Astrocyte (in vitro differentiated cells and primary cell): ENCODE data around the gene GPX4. TPM values are rescaled to one million over a fixed set of nuclear protein-coding genes. Genes with fewer than 3 reads are reported as not detected.

Experiments
- DNase-seq: peaks from one replicate; pipeline ENCODE4 v3.0.0-alpha.2; 2010; ENCODE audit warnings: low read depth
- FAIRE-seq: peaks from 2 replicates; lab custom pipeline; 2011; peaks lifted over from hg19 to GRCh38; lab: Jason Lieb, UNC
- H2AFZ ChIP-seq: 2 replicates; pipeline ENCODE4 v1.6.0; 2012; ENCODE audit warnings: low read depth, low read length, inconsistent platforms
- H3K27ac ChIP-seq: 2 replicates; pipeline ENCODE4 v1.5.1; 2011; ENCODE audit warnings: low read depth, low read length, inconsistent platforms
- H3K27me3 ChIP-seq: 2 replicates; pipeline ENCODE4 v1.6.0; 2011; ENCODE audit warnings: low read length, inconsistent platforms; ENCODE audit not compliant: insufficient read depth
- H3K36me3 ChIP-seq: 2 replicates; pipeline ENCODE4 v1.5.1; 2011; ENCODE audit warnings: low read length, inconsistent platforms; ENCODE audit not compliant: insufficient read depth
- H3K4me1 ChIP-seq: 2 replicates; pipeline ENCODE4 v1.5.1; 2011; ENCODE audit warnings: low read length, inconsistent platforms; ENCODE audit not compliant: insufficient read depth
- H3K4me2 ChIP-seq: 2 replicates; pipeline ENCODE4 v1.6.0; 2012; ENCODE audit warnings: low read length, inconsistent platforms
- H3K4me3 ChIP-seq: 2 replicates; pipeline ENCODE4 v1.5.1; 2011; ENCODE audit warnings: low read depth, mild to moderate bottlenecking, low read length, inconsistent platforms; ENCODE audit not compliant: insufficient read depth
- H3K79me2 ChIP-seq: 2 replicates; pipeline ENCODE4 v1.6.0; 2012; ENCODE audit warnings: mild to moderate bottlenecking, low read length, inconsistent platforms; ENCODE audit not compliant: insufficient read depth
- H3K9ac ChIP-seq: 2 replicates; pipeline ENCODE4 v1.6.0; 2012; ENCODE audit warnings: mild to moderate bottlenecking, low read length, inconsistent platforms
- H3K9me3 ChIP-seq: 2 replicates; pipeline ENCODE4 v1.5.1; 2012; ENCODE audit warnings: low read depth, mild to moderate bottlenecking, low read length, inconsistent platforms; ENCODE audit not compliant: insufficient read depth
- H4K20me1 ChIP-seq: 2 replicates; pipeline ENCODE4 v1.6.0; 2012; ENCODE audit warnings: low read length, inconsistent platforms; ENCODE audit not compliant: insufficient read depth
- H3K27ac Mint-ChIP-seq: one replicate; pipeline ENCODE4 v1.8.0; 2021; ENCODE audit warnings: mild to moderate bottlenecking, mixed read lengths; ENCODE audit not compliant: unreplicated experiment
- H3K27me3 Mint-ChIP-seq: one replicate; pipeline ENCODE4 v1.8.0; 2021; ENCODE audit warnings: low read depth, mixed read lengths; ENCODE audit not compliant: unreplicated experiment
- H3K36me3 Mint-ChIP-seq: one replicate; pipeline ENCODE4 v1.8.0; 2021; ENCODE audit warnings: low read depth, mixed read lengths; ENCODE audit not compliant: unreplicated experiment
- H3K4me1 Mint-ChIP-seq: one replicate; pipeline ENCODE4 v1.8.0; 2021; ENCODE audit warnings: low read depth, mixed read lengths; ENCODE audit not compliant: unreplicated experiment
- H3K4me3 Mint-ChIP-seq: one replicate; pipeline ENCODE4 v1.8.0; 2021; ENCODE audit warnings: mild to moderate bottlenecking, moderate library complexity, mixed read lengths; ENCODE audit not compliant: unreplicated experiment
- H3K9me3 Mint-ChIP-seq: one replicate; pipeline ENCODE4 v1.8.0; 2021; ENCODE audit warnings: mild to moderate bottlenecking, mixed read lengths; ENCODE audit not compliant: unreplicated experiment
- EZH2 ChIP-seq: IDR thresholded peaks from 2 replicates; pipeline ENCODE4 v1.6.1; 2012; ENCODE audit warnings: mild to moderate bottlenecking, low read length, inconsistent platforms; ENCODE audit not compliant: insufficient read depth
- total RNA-seq: library from RNA; stranded (reverse); gene quantifications from 2 replicates; pipeline ENCODE4 v1.2.1, GENCODE V29; 2021
- TF ChIP-seq, protein P1 (sequence below): IDR thresholded peaks from 2 replicates; pipeline ENCODE4 v1.5.1; 2011; ENCODE audit warnings: low read depth, mild to moderate bottlenecking, inconsistent platforms, low read length, moderate library complexity; ENCODE audit not compliant: insufficient read depth

Gene GPX4
- total RNA-seq, 1 donor from 2014 or later = 325 TPM

DNA sequence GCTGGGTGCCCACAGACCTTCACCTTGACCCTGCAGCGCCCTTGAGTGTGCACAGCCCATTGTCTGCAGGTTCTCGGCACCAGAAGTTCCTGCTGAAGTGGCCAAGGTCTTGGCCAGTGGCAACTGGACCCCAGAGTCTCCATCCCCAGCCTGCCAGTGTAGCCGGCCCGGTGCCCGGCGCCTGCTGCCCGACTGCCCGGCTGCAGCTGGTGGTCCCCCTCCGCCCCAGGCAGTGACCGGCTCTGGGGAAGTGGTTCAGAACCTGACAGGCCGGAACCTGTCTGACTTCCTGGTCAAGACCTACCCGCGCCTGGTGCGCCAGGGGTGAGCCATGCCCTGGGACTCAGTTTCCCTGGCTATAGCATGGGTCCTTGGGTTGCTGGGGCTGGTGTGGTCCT, 48.8 kb upstream of the GPX4 start:
- FAIRE-seq (no peak), DNase-seq (no peak)
- Histone ChIP-seq H3K36me3 (no peaks in the 10 kb centered on the region), H3K9ac (no peak overlapping the region), H3K4me1 (no peaks in the 10 kb centered on the region), H3K4me3 (no peak overlapping the region), H3K79me2 (no peaks in the 10 kb centered on the region), H3K4me2 (no peak overlapping the region), H3K27ac (no peak overlapping the region), H4K20me1 (no peaks in the 10 kb centered on the region), H3K9me3 (peaks cover 28% of the 10 kb centered on the region), H3K27me3 (no peaks in the 10 kb centered on the region), H2AFZ (no peak overlapping the region)
- Mint-ChIP-seq H3K4me3 (no peak overlapping the region), H3K4me1 (no peaks in the 10 kb centered on the region), H3K9me3 (no peaks in the 10 kb centered on the region), H3K27ac (no peak overlapping the region), H3K36me3 (peaks cover 22% of the 10 kb centered on the region), H3K27me3 (no peaks in the 10 kb centered on the region)
- TF ChIP-seq EZH2 = no peak

GRCh38 chr19:1055886-1056620, 47.7 kb upstream of the GPX4 start:
- peaks cover 28% of the 10 kb centered on the region for H3K9me3 ChIP-seq
- no peak overlapping the region for H3K4me3 Mint-ChIP-seq
- no peak overlapping the region for H3K27ac Mint-ChIP-seq
- H3K36me3 ChIP-seq = no peaks in the 10 kb centered on the region
- H2AFZ ChIP-seq = no peak overlapping the region
- H3K9me3 Mint-ChIP-seq = no peaks in the 10 kb centered on the region
- DNase-seq (no peak), FAIRE-seq (no peak)
- H3K9ac ChIP-seq = no peak overlapping the region
- no peak overlapping the region for H3K4me2 ChIP-seq
- H3K79me2 ChIP-seq = no peaks in the 10 kb centered on the region
- H3K27me3 ChIP-seq = no peaks in the 10 kb centered on the region
- H3K4me1 ChIP-seq = no peaks in the 10 kb centered on the region
- no peaks in the 10 kb centered on the region for H4K20me1 ChIP-seq
- no peak for TF ChIP-seq EZH2
- TF ChIP-seq, protein P1, sequence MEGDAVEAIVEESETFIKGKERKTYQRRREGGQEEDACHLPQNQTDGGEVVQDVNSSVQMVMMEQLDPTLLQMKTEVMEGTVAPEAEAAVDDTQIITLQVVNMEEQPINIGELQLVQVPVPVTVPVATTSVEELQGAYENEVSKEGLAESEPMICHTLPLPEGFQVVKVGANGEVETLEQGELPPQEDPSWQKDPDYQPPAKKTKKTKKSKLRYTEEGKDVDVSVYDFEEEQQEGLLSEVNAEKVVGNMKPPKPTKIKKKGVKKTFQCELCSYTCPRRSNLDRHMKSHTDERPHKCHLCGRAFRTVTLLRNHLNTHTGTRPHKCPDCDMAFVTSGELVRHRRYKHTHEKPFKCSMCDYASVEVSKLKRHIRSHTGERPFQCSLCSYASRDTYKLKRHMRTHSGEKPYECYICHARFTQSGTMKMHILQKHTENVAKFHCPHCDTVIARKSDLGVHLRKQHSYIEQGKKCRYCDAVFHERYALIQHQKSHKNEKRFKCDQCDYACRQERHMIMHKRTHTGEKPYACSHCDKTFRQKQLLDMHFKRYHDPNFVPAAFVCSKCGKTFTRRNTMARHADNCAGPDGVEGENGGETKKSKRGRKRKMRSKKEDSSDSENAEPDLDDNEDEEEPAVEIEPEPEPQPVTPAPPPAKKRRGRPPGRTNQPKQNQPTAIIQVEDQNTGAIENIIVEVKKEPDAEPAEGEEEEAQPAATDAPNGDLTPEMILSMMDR = no peak
- peaks cover 22% of the 10 kb centered on the region for H3K36me3 Mint-ChIP-seq
- H3K4me1 Mint-ChIP-seq = no peaks in the 10 kb centered on the region
- H3K4me3 ChIP-seq = no peak overlapping the region
- no peak overlapping the region for H3K27ac ChIP-seq
- no peaks in the 10 kb centered on the region for H3K27me3 Mint-ChIP-seq

GRCh38 chr19:1057176-1057855, 46.5 kb upstream of the GPX4 start:
- Histone ChIP-seq H3K27ac (no peak overlapping the region), H3K4me1 (no peaks in the 10 kb centered on the region), H3K4me2 (no peak overlapping the region), H4K20me1 (no peaks in the 10 kb centered on the region), H2AFZ (no peak overlapping the region), H3K9me3 (peaks cover 28% of the 10 kb centered on the region), H3K9ac (no peak overlapping the region), H3K4me3 (no peak overlapping the region), H3K36me3 (no peaks in the 10 kb centered on the region), H3K79me2 (no peaks in the 10 kb centered on the region), H3K27me3 (no peaks in the 10 kb centered on the region)
- no peaks in the 10 kb centered on the region for H3K4me1 Mint-ChIP-seq
- peak; percentile 32 for FAIRE-seq
- no peaks in the 10 kb centered on the region for H3K9me3 Mint-ChIP-seq
- no peak overlapping the region for H3K27ac Mint-ChIP-seq
- TF ChIP-seq, protein P1 = no peak
- TF ChIP-seq EZH2 = no peak
- no peak overlapping the region for H3K4me3 Mint-ChIP-seq
- peak; percentile 67 for DNase-seq
- H3K27me3 Mint-ChIP-seq = no peaks in the 10 kb centered on the region
- H3K36me3 Mint-ChIP-seq = peaks cover 18% of the 10 kb centered on the region
